Heart left ventricle (tissue), 16 donors: ENCODE results near the gene STXBP5. TPM values are rescaled to one million over a fixed set of nuclear protein-coding genes. Genes with fewer than 3 reads are reported as not detected.

ENCODE experiments used
- ATAC-seq, 4 donors: fragments of 200-7000 bp; cut with Tn5 transposase; one replicate each; pipeline ENCODE4 v1.9.1; 2020 to 2022; ENCODE audit warnings: moderate library complexity in 4 of 4, mild to moderate bottlenecking in 3 of 4, moderate number of reproducible peaks in 1 of 4
- DNase-seq, 5 donors: peaks; one replicate each; pipeline ENCODE4 v3.0.0-alpha.2; 2020
- H3K27ac ChIP-seq, 12 donors: fragments of 200-600 bp; sonication (generic) in 4 of 12; one replicate each; pipeline versions ENCODE4 v1.5.0 to v1.8.0; 2016 to 2022; ENCODE audit warnings: mild to moderate bottlenecking in 2 of 12
- H3K27me3 ChIP-seq, 9 donors: fragments of 200-600 bp; sonication (generic) in 2 of 9; one replicate each; pipeline versions ENCODE4 v1.5.1 to v1.8.0; 2016 to 2022; ENCODE audit warnings: mild to moderate bottlenecking in 3 of 9
- H3K36me3 ChIP-seq, 9 donors: fragments of 200-600 bp; sonication (generic) in 2 of 9; one replicate each; pipeline versions ENCODE4 v1.5.0 to v1.8.0; 2018 to 2022; ENCODE audit warnings: mild to moderate bottlenecking in 2 of 9
- H3K4me1 ChIP-seq, 12 donors: fragments of 200-600 bp; sonication (generic) in 4 of 12; one replicate each; pipeline versions ENCODE4 v1.5.0 to v1.8.0; 2016 to 2022; ENCODE audit warnings: mild to moderate bottlenecking in 3 of 12
- H3K4me3 ChIP-seq, 12 donors: fragments of 200-600 bp; sonication (generic) in 4 of 12; one replicate each; pipeline versions ENCODE4 v1.5.0 to v1.8.0; 2017 to 2022; ENCODE audit warnings: mild to moderate bottlenecking in 9 of 12, moderate library complexity in 4 of 12
- H3K9me3 ChIP-seq, 12 donors: fragments of 200-600 bp; sonication (generic) in 4 of 12; one replicate each; pipeline versions ENCODE4 v1.5.0 to v1.8.0; 2016 to 2022; ENCODE audit warnings: mild to moderate bottlenecking in 1 of 12
- CTCF ChIP-seq, 12 donors: fragments of 200-600 bp; sonication (generic) in 4 of 12; IDR thresholded peaks; one replicate each; pipeline versions ENCODE4 v1.5.0 to v1.8.0; 2018 to 2022; ENCODE audit warnings: antibody characterized with exemption in 12 of 12, mild to moderate bottlenecking in 5 of 12
- POLR2A ChIP-seq, 2 donors: fragments of 450-650 bp; IDR thresholded peaks; one replicate each; pipeline ENCODE4 v1.6.1; 2017; ENCODE audit warnings: antibody characterized with exemption in 2 of 2, mild to moderate bottlenecking in 2 of 2, moderate library complexity in 2 of 2
- WGBS, 4 donors: extraction: QIAGEN DNeasy Blood & Tissue Kit in 2 of 4; methylation state at CpG; one replicate each; pipeline versions ENCODE4 v1.1.5 to v1.1.7; 2013 to 2018; 5-methylcytosine and 5-hydroxymethylcytosine counted together
- intact Hi-C, 10 donors: fragments of 100-400 bp; cut with DNase I; formaldehyde crosslinking; loops; one replicate each; pipeline versions ENCODE4 v1.11.1 to v1.14.2; 2022
- polyA plus RNA-seq, 2 donors: library from polyadenylated mRNA; stranded (reverse); fragments of 200-250 nt; gene quantifications; one replicate each; pipeline ENCODE4 v1.2.3, GENCODE V29; 2013
- total RNA-seq, 9 donors: library from RNA; depleted of rRNA in 2 of 9; stranded (reverse); fragments of >200 nt in 2 of 9; fragmentation: NEBNext Ultra II Directional in 3 of 9; extraction: Animal tissue kit (Norgen Biotek cat#: 25700) in 3 of 9; gene quantifications; one replicate each; pipeline versions ENCODE4 v1.1.0 to v1.2.4, GENCODE V29; 2016 to 2023
- donor health status: ischemic (EF 13 %, LVEDD 7.1; RV severe dilation, severe dysfunction).
- donor health status: healthy with polysubstance abuse.
- donor health status: DM: no; HTN: yes; CAD: no.
- donor health status: DM: no; HTN: no; CAD: no.
- donor health status: ischemic (EF 25% LVEDD 6.9; RV normal size, moderate dysfunction).
- donor health status: ischemic (EF 25% LVEDD 5.7; RV mildly dilated, moderate dysfunction).
- donor health status: healthy.
- donor health status: DM: yes; HTN: yes; CAD: no.
- donor health status: ischemic (EF 35%, LVEDD 5.7; RV mildly dilated, moderate dysfunction).
- donor health status: nonischemic (EF 11% LVEDD 7.7; RV severe dilation, severe dysfunction).
- donor health status: DM: yes; HTN: yes; CAD: no.
- donor health status: PGD.
- donor health status: ischemic (EF 29% LVEDD 5.4; RV normal size, mild dysfunction).
- donor health status: nonischemic (EF 23%, LVEDD 6.1; RV moderate dilation, normal function).

STXBP5 gene
- total and polyA plus RNA-seq, 11 donors = 5.7 to 20.0 (median 14.1) TPM

GRCh38 chr6:147401779-147402178 is 197.6 kb downstream of the STXBP5 start:
- H3K36me3 ChIP-seq = no peaks in the 10 kb centered on the region
- H3K4me1 ChIP-seq = no peaks in the 10 kb centered on the region
- intact Hi-C loops = no loop called here
- WGBS, 4 donors = 89 to 94% (median 92%) methylated on average over 5 of the region's 5 CpGs
- H3K9me3 ChIP-seq = peaks cover 0 to 28% (median 0%) of the 10 kb centered on the region in 12 donors
- no peaks in the 10 kb centered on the region for H3K27me3 ChIP-seq
- no peak overlapping the region for H3K4me3 ChIP-seq
- no peak for ATAC-seq
- H3K27ac ChIP-seq = no peak overlapping the region
- no peak for DNase-seq
- TF ChIP-seq POLR2A (IDR thresholded peaks at IDR 0.05) = no peak
- TF ChIP-seq CTCF (IDR thresholded peaks at IDR 0.05) = no peak

GRCh38 chr6:147406783-147407182 is 202.6 kb downstream of the STXBP5 start:
- intact Hi-C loops = no loop called here
- H3K9me3 ChIP-seq = peaks cover 0 to 21% (median 0%) of the 10 kb centered on the region in 12 donors
- no peaks in the 10 kb centered on the region for H3K4me1 ChIP-seq
- WGBS, 4 donors = 91 to 96% (median 94%) methylated on average over 9 to 27 of the region's 27 CpGs; no CpG with 5 or more reads in 1 of the 4 donors
- DNase-seq (no peak), ATAC-seq (no peak)
- TF ChIP-seq POLR2A (IDR thresholded peaks at IDR 0.05) (no peak), CTCF (IDR thresholded peaks at IDR 0.05) (no peak)
- no peak overlapping the region for H3K4me3 ChIP-seq
- no peaks in the 10 kb centered on the region for H3K36me3 ChIP-seq
- no peak overlapping the region for H3K27ac ChIP-seq
- no peaks in the 10 kb centered on the region for H3K27me3 ChIP-seq

- H3K4me1 ChIP-seq = no peaks in the 10 kb centered on the region
- no peaks in the 10 kb centered on the region for H3K36me3 ChIP-seq
- intact Hi-C loops = no loop called here
- no peak overlapping the region for H3K4me3 ChIP-seq
- TF ChIP-seq POLR2A (IDR thresholded peaks at IDR 0.05) (no peak), CTCF (IDR thresholded peaks at IDR 0.05) (no peak)
- no peaks in the 10 kb centered on the region for H3K27me3 ChIP-seq
- DNase-seq (no peak), ATAC-seq (no peak)
- no peak overlapping the region for H3K27ac ChIP-seq
- WGBS, 4 donors = 76 to 82% (median 79%) methylated on average over 8 of the region's 8 CpGs
- peaks cover 0 to 16% (median 0%) of the 10 kb centered on the region in 12 donors for H3K9me3 ChIP-seq
These were observed 203.4 kb downstream of the STXBP5 start for GRCh38 chr6:147407571-147407970.

- no peak for TF ChIP-seq CTCF (IDR thresholded peaks at IDR 0.05)
- no peak for TF ChIP-seq POLR2A (IDR thresholded peaks at IDR 0.05)
These were observed 212.4 kb downstream of the STXBP5 start for GRCh38 chr6:147416622-147417021.

More at GRCh38 chr6:147416622-147417021, 212.4 kb downstream of the STXBP5 start:
- DNase-seq (no peak), ATAC-seq (no peak)
- no peaks in the 10 kb centered on the region for H3K27me3 ChIP-seq
- no peaks in the 10 kb centered on the region for H3K36me3 ChIP-seq
- H3K9me3 ChIP-seq = peaks cover 0 to 4% (median 0%) of the 10 kb centered on the region in 12 donors
- intact Hi-C loops = no loop called here
- no peak overlapping the region for H3K27ac ChIP-seq
- H3K4me1 ChIP-seq = no peaks in the 10 kb centered on the region
- WGBS, 4 donors = 84 to 95% (median 90%) methylated on average over 4 of the region's 4 CpGs
- no peak overlapping the region for H3K4me3 ChIP-seq
